ENCODE measurements around the gene DLGAP1. TPM values are rescaled to one million over a fixed set of nuclear protein-coding genes. Genes with fewer than 3 reads are reported as not detected.
"Not testable (repeated sequence)": the region's sequence is repeated elsewhere in the genome, so short reads cannot be mapped to it uniquely, and the experiment has no call there.

DLGAP1 gene
- total RNA-seq, 1 experiment from 2014 or later, result 0.07 TPM

- H3K27ac Mint-ChIP-seq (ENCODE audit: unreplicated experiment); H3K27me3 Mint-ChIP-seq (ENCODE audit: insufficient read depth, unreplicated experiment); H3K4me1 ChIP-seq; BruUV-seq (replicated peaks); H3K4me3 Mint-ChIP-seq (ENCODE audit: unreplicated experiment); H3K36me3 Mint-ChIP-seq (ENCODE audit: insufficient read depth, unreplicated experiment); H3K27me3 ChIP-seq (replicated peaks; ENCODE audit: control insufficient read depth, insufficient read depth, low read length); DNase-seq; H3K36me3 ChIP-seq (ENCODE audit: control insufficient read depth, insufficient read depth, low read length); H3K4me1 Mint-ChIP-seq (ENCODE audit: low read depth, unreplicated experiment); H3K9me3 ChIP-seq; POLR2A ChIA-PET; CTCF ChIA-PET; intact Hi-C loops (cut with micrococcal nuclease; ENCODE audit: unreplicated experiment); H3K4me3 ChIP-seq (ENCODE audit: low read depth, low read length): not testable (repeated sequence)
- H3K9me3 Mint-ChIP-seq (ENCODE audit: unreplicated experiment), result peaks cover 26% of the 10 kb centered on the region
Measured at GRCh38 chr18:3694030-3694778, 760.9 kb downstream of the DLGAP1 start.

- DNase-seq, result no peak
- Mint-ChIP-seq H3K27ac (ENCODE audit: unreplicated experiment) (no peak overlapping the region), H3K27me3 (ENCODE audit: insufficient read depth, unreplicated experiment) (no peaks in the 10 kb centered on the region), H3K4me1 (ENCODE audit: low read depth, unreplicated experiment) (peaks cover 6% of the 10 kb centered on the region), H3K9me3 (ENCODE audit: unreplicated experiment) (peaks cover 18% of the 10 kb centered on the region), H3K36me3 (ENCODE audit: insufficient read depth, unreplicated experiment) (no peaks in the 10 kb centered on the region), H3K4me3 (ENCODE audit: unreplicated experiment) (no peak overlapping the region)
- Histone ChIP-seq H3K4me3 (ENCODE audit: low read depth, low read length) (no peak overlapping the region), H3K27me3 (replicated peaks; ENCODE audit: control insufficient read depth, insufficient read depth, low read length) (no peaks in the 10 kb centered on the region), H3K9me3 (no peaks in the 10 kb centered on the region), H3K4me1 (peaks cover 17% of the 10 kb centered on the region), H3K36me3 (ENCODE audit: control insufficient read depth, insufficient read depth, low read length) (no peaks in the 10 kb centered on the region)
- ChIA-PET CTCF (no interaction called here), POLR2A (interaction anchor here (0.6 kb wide), 1 partner anchor 389 kb away, joined by 3 read pairs; no protein-coding TSS in a partner anchor)
- no peak for TF ChIP-seq CTCF (IDR thresholded peaks at IDR 0.05; ENCODE audit: insufficient read depth in 1 of 2, low read depth in 1 of 2, low read length in 1 of 2, severe bottlenecking in 1 of 2, unreplicated experiment in 1 of 2)
- intact Hi-C loops (cut with micrococcal nuclease; ENCODE audit: unreplicated experiment), result no loop called here
- no TSS peak for BruUV-seq (replicated peaks)
Measured at GRCh38 chr18:3693410-3693809, 761.7 kb downstream of the DLGAP1 start.

GRCh38 chr18:3692691-3693090 is 762.4 kb downstream of the DLGAP1 start:
- no peaks in the 10 kb centered on the region for H3K9me3 ChIP-seq
- no peak overlapping the region for H3K4me3 Mint-ChIP-seq (ENCODE audit: unreplicated experiment)
- no peak for TF ChIP-seq CTCF (IDR thresholded peaks at IDR 0.05; ENCODE audit: insufficient read depth in 1 of 2, low read depth in 1 of 2, low read length in 1 of 2, severe bottlenecking in 1 of 2, unreplicated experiment in 1 of 2)
- H3K27me3 ChIP-seq (replicated peaks; ENCODE audit: control insufficient read depth, insufficient read depth, low read length), result no peaks in the 10 kb centered on the region
- intact Hi-C loops (cut with micrococcal nuclease; ENCODE audit: unreplicated experiment), result no loop called here
- no TSS peak for BruUV-seq (replicated peaks)
- peaks cover 11% of the 10 kb centered on the region for H3K9me3 Mint-ChIP-seq (ENCODE audit: unreplicated experiment)
- peaks cover 22% of the 10 kb centered on the region for H3K4me1 ChIP-seq
- ChIA-PET CTCF (interaction anchor here (0.8 to 1.1 kb wide), 4 partner anchors 10 to 80 kb away, joined by 3 to 6 read pairs (median 3); no protein-coding TSS in a partner anchor), POLR2A (interaction anchor here (0.5 to 0.8 kb wide), 3 partner anchors 16 to 389 kb away, joined by 3 to 5 read pairs (median 5); no protein-coding TSS in a partner anchor)
- no peak overlapping the region for H3K4me3 ChIP-seq (ENCODE audit: low read depth, low read length)
- no peak overlapping the region for H3K27ac Mint-ChIP-seq (ENCODE audit: unreplicated experiment)
- no peaks in the 10 kb centered on the region for H3K36me3 ChIP-seq (ENCODE audit: control insufficient read depth, insufficient read depth, low read length)
- no peaks in the 10 kb centered on the region for H3K36me3 Mint-ChIP-seq (ENCODE audit: insufficient read depth, unreplicated experiment)
- no peaks in the 10 kb centered on the region for H3K27me3 Mint-ChIP-seq (ENCODE audit: insufficient read depth, unreplicated experiment)
- peaks cover 6% of the 10 kb centered on the region for H3K4me1 Mint-ChIP-seq (ENCODE audit: low read depth, unreplicated experiment)
- DNase-seq, result no peak

Measured in Caco-2 (cell line).